GM23248 (cell line): ENCODE data around the gene KRTCAP3. TPM values are rescaled to one million over a fixed set of nuclear protein-coding genes. Genes with fewer than 3 reads are reported as not detected.

Experiments
- DNase-seq: peaks from one replicate; pipeline ENCODE4 v3.0.0-alpha.2; 2015
- H2AFZ ChIP-seq: fragments of 200-600 bp; sonication (generic); 2 replicates; pipeline ENCODE4 v1.6.1; 2016; ENCODE audit warnings: antibody characterized with exemption
- H3F3A ChIP-seq: fragments of 200-600 bp; sonication (generic); 2 replicates; pipeline ENCODE4 v1.6.1; 2016; ENCODE audit warnings: mild to moderate bottlenecking, antibody characterized with exemption, mixed run types; ENCODE audit not compliant: insufficient read depth
- H3K27ac ChIP-seq: fragments of 200-600 bp; sonication (generic); 2 replicates; pipeline ENCODE4 v1.5.1; 2016; ENCODE audit warnings: mild to moderate bottlenecking
- H3K27me3 ChIP-seq: fragments of 200-600 bp; sonication (generic); replicated peaks from 2 replicates; pipeline ENCODE4 v1.6.1; 2016; ENCODE audit warnings: mild to moderate bottlenecking; ENCODE audit not compliant: insufficient read depth
- H3K36me3 ChIP-seq: fragments of 200-600 bp; sonication (generic); 2 replicates; pipeline ENCODE4 v1.6.1; 2016; ENCODE audit warnings: low read depth, mild to moderate bottlenecking
- H3K4me1 ChIP-seq: fragments of 200-600 bp; sonication (generic); 2 replicates; pipeline ENCODE4 v1.6.1; 2016; ENCODE audit warnings: mild to moderate bottlenecking; ENCODE audit not compliant: insufficient read depth
- H3K4me2 ChIP-seq: fragments of 200-600 bp; sonication (generic); one replicate; pipeline ENCODE4 v1.6.1; 2016; ENCODE audit warnings: mild to moderate bottlenecking; ENCODE audit not compliant: unreplicated experiment
- H3K4me3 ChIP-seq: fragments of 200-600 bp; sonication (generic); 2 replicates; pipeline ENCODE4 v1.5.1; 2016; ENCODE audit warnings: mild to moderate bottlenecking
- H3K79me2 ChIP-seq: fragments of 200-600 bp; sonication (generic); 2 replicates; pipeline ENCODE4 v1.6.1; 2016; ENCODE audit warnings: mild to moderate bottlenecking; ENCODE audit not compliant: insufficient read depth
- H3K9ac ChIP-seq: fragments of 200-600 bp; sonication (generic); 2 replicates; pipeline ENCODE4 v1.6.1; 2016; ENCODE audit warnings: mild to moderate bottlenecking
- H3K9me2 ChIP-seq: fragments of 200-600 bp; sonication (generic); 2 replicates; pipeline ENCODE4 v1.6.1; 2016; ENCODE audit warnings: mixed run types, mild to moderate bottlenecking, moderate library complexity; ENCODE audit not compliant: insufficient read depth
- H3K9me3 ChIP-seq: fragments of 200-600 bp; sonication (generic); one replicate; pipeline ENCODE4 v1.6.1; 2017; ENCODE audit warnings: low read depth
- H4K20me1 ChIP-seq: fragments of 200-600 bp; sonication (generic); 2 replicates; pipeline ENCODE4 v1.6.0; 2016; ENCODE audit not compliant: insufficient read depth
- EZH2 ChIP-seq: fragments of 200-600 bp; sonication (generic); IDR thresholded peaks from 2 replicates; pipeline ENCODE4 v1.6.1; 2018; ENCODE audit warnings: antibody characterized with exemption, mild to moderate bottlenecking; ENCODE audit not compliant: insufficient read depth, poor library complexity, severe bottlenecking
- EZH2phosphoT487 ChIP-seq: fragments of 200-600 bp; sonication (generic); IDR thresholded peaks from 2 replicates; pipeline ENCODE4 v1.6.1; 2018; ENCODE audit warnings: antibody characterized with exemption, moderate library complexity, mild to moderate bottlenecking, low read depth; ENCODE audit not compliant: insufficient read depth
- WGBS, 2 experiments: methylation state at CpG; one replicate each; pipeline ENCODE4 v1.1.6; 2015 to 2017; ENCODE audit warnings: low lambda C conversion rate in 2 of 2, low coverage in 1 of 2; ENCODE audit errors: missing lambda C conversion rate in 2 of 2; 5-methylcytosine and 5-hydroxymethylcytosine counted together
- in situ Hi-C: fragments of 300-500 bp; cut with MboI; formaldehyde crosslinking; loops from 2 replicates; pipeline ENCODE4 v1.15.0; 2020
- polyA plus RNA-seq: library from polyadenylated mRNA; unstranded; fragments of >200 nt; fragmentation: Nextera tagmentation; extraction: Ambion mirVana; gene quantifications from 2 replicates; pipeline ENCODE4 v1.2.1, GENCODE V29; 2016
- total RNA-seq: library from RNA; depleted of rRNA; stranded (reverse); fragments of >200 nt; shearing (Covaris generic); gene quantifications from 2 replicates; pipeline ENCODE4 v1.2.3, GENCODE V29; 2014

KRTCAP3 gene
- total and polyA plus RNA-seq, 2 experiments from 2014 or later: 0.56 TPM; not detected in 1

DNA sequence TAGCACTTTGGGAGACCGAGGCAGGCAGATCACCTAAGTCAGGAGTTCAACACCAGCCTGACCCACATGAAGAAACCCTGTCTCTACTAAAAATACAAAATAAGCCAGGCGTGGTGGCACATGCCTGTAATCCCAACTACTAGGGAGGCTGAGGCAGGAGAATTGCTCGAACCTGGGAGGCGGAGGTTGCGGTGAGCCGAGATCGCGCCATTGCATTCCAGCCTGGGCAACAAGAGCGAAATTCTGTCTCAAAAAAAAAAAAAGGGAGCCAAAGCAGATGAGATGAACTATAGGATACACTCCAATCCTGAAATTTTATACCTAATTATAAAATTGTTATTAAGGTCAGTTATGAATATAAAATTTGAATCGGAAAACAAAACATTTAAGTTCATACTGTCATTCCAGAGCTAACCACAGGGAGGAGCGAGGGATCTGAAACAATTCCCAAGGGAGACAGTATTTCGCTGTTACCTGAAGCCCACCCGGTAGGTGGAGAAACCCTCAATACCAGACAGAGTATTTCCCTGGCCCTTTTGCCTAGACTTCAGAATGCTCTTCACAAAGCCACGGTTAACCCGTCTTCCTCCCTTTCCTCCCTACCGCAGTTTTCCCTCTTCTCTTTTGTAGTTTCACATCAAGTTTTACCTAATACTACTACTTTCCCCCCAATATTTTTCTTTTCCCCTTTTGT lies 34.2 kb upstream of the KRTCAP3 start:
- H3K9me2 ChIP-seq: no peaks in the 10 kb centered on the region
- H3K27me3 ChIP-seq: no peaks in the 10 kb centered on the region
- DNase-seq: peak; percentile 79
- in situ Hi-C loops: no loop called here
- peak overlapping the region; percentile 64 for H3K27ac ChIP-seq
- peak overlapping the region; percentile 100 for H2AFZ ChIP-seq
- peak overlapping the region; percentile 85 for H3K9ac ChIP-seq
- no peaks in the 10 kb centered on the region for H3K9me3 ChIP-seq
- H3K36me3 ChIP-seq: no peaks in the 10 kb centered on the region
- 49% methylated on average over 16 of the region's 16 CpGs for WGBS, 2 experiments
- peak overlapping the region; percentile 98 for H3K4me2 ChIP-seq
- no peaks in the 10 kb centered on the region for H4K20me1 ChIP-seq
- peaks cover 12% of the 10 kb centered on the region for H3F3A ChIP-seq
- peaks cover 12% of the 10 kb centered on the region for H3K4me1 ChIP-seq
- peak overlapping the region; percentile 85 for H3K4me3 ChIP-seq
- H3K79me2 ChIP-seq: peaks cover 64% of the 10 kb centered on the region
- TF ChIP-seq EZH2phosphoT487: no peak
- no peak for TF ChIP-seq EZH2

DNA sequence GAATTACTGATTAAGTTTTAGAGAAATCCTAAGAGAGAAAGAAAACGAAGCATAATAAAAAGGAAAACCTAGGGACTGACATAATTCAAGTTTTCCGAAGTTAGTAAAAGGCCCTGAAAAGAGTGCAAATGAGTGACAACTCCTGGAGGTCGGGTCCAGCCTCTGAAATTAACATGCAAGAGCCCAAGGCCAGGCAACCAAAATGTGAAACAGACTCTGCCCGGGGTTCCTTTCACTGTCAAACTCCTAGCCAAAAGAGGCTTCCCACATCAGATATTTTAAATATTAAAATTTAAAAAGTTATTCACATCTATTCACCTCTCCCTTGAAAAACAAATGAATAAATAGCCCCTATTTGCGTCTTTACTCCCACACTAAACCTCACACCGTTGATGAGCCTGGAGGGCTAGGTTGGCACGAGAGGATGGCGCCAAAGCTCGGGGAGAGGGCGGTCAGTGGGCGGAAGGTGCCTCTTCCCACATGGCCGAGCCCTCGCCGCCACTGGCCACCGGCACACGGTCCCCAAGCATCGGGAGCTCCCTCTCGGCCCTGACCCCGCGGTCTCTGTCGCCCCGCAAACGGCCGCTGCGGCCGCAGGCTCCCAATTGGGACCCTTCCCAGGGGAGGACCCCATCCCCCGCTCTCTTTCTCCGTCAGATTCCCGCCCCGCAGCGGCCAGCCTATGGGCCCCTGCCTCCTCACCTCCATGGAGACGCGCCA lies 33.4 kb upstream of the KRTCAP3 start:
- TF ChIP-seq EZH2phosphoT487 (no peak), EZH2 (no peak)
- Histone ChIP-seq H3K9ac (peak overlapping the region; percentile 85), H3K27ac (peak overlapping the region; percentile 64), H2AFZ (peak overlapping the region; percentile 100), H3K9me2 (no peaks in the 10 kb centered on the region), H3F3A (peaks cover 12% of the 10 kb centered on the region), H3K4me3 (peak overlapping the region; percentile 85), H3K4me1 (peaks cover 12% of the 10 kb centered on the region), H3K36me3 (no peaks in the 10 kb centered on the region), H4K20me1 (no peaks in the 10 kb centered on the region), H3K9me3 (no peaks in the 10 kb centered on the region), H3K27me3 (no peaks in the 10 kb centered on the region), H3K4me2 (peak overlapping the region; percentile 98), H3K79me2 (peaks cover 56% of the 10 kb centered on the region)
- in situ Hi-C loops: no loop called here
- WGBS, 2 experiments: 1 to 2% methylated on average over 23 to 32 of the region's 33 CpGs
- peak; percentile 67 for DNase-seq

DNA sequence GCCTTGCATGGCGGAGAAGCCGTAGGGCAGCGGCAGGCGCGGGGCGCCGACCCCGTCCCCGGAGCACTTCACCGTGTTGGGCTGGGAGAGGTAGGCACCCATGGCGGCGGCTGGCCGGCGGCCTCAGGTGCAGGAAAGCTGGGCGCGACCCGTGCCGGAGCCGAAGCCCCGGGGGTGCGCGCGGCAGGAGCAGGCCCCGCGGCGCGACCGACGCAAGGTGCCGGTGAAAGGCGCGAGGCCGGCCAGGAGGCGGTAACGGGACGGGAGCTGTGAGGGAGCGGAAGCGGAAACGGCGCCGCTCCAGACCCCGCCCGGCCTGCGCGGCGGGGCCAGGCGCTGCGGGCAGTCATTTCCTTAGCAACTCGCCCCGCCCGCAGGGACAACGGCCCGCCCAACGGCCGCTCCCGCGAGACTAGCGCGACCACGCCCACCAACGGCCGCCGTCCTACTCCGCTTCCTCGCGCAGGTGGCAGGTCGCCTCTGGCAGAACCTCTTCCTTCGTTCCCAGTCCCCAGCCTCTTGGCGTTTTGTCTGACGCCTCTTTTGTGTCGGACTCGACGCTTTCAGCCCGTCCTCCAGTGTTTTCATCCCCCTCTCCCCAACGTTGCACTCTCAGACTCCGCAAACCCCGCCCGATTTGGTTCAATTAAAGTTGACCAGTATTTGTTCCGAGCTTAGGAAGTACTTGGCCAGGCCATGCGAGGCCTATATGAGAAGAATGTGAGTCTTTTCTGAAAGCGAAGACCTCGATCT lies 32.7 kb upstream of the KRTCAP3 start, which contains the start of gene PPM1G:
TSS of gene PPM1G (minus strand) at position 271 of the 753 bp plus-strand sequence. CDS start at position 102, 169 bp downstream.
- peak within 1 kb of the TSS; percentile 85 for H3K9ac ChIP-seq
- H4K20me1 ChIP-seq: no peaks in the 10 kb centered on the region
- H3K36me3 ChIP-seq: no peaks in the 10 kb centered on the region
- no peaks in the 10 kb centered on the region for H3K27me3 ChIP-seq
- DNase-seq: peak; percentile 98
- H3K27ac ChIP-seq: peak within 1 kb of the TSS; percentile 66
- peaks cover 49% of the 10 kb centered on the region for H3K79me2 ChIP-seq
- peak within 1 kb of the TSS; percentile 85 for H3K4me3 ChIP-seq
- peaks cover 12% of the 10 kb centered on the region for H3F3A ChIP-seq
- no peaks in the 10 kb centered on the region for H3K9me3 ChIP-seq
- 1% methylated on average over 54 to 56 of the region's 82 CpGs for WGBS, 2 experiments
- H3K4me2 ChIP-seq: peak within 1 kb of the TSS; percentile 98
- TF ChIP-seq EZH2phosphoT487 (no peak), EZH2 (no peak)
- H3K4me1 ChIP-seq: peaks cover 12% of the 10 kb centered on the region
- peak within 1 kb of the TSS; percentile 100 for H2AFZ ChIP-seq
- H3K9me2 ChIP-seq: no peaks in the 10 kb centered on the region
- in situ Hi-C loops: no loop called here
